MCF 10A (cell line): ENCODE measurements around the gene LHFPL3. TPM values are rescaled to one million over a fixed set of nuclear protein-coding genes. Genes with fewer than 3 reads are reported as not detected.

Source experiments
- BruUV-seq: library from RNA; stranded (reverse); fragments of 400-500 nt; replicated peaks from 2 replicates; lab custom pipeline; 2021; lab: Mats Ljungman, UMichigan
- CTCF ChIA-PET: fragments of 300-600 bp; sonication (Branson Sonifier 250); formaldehyde crosslinking; extraction: SDS; loops from one replicate; lab custom pipeline; 2021; ENCODE audit warnings: antibody characterized with exemption, inconsistent platforms; lab: Yijun Ruan, JAX
- POLR2A ChIA-PET: fragments of 300-600, 350-650 bp; sonication (Branson Sonifier 250); formaldehyde crosslinking; extraction: SDS; loops from one replicate; lab custom pipeline; 2020; ENCODE audit warnings: antibody characterized with exemption, inconsistent platforms; lab: Yijun Ruan, JAX
- DNase-seq: peaks from one replicate; pipeline ENCODE4 v3.0.0-alpha.2; 2018; ENCODE audit not compliant: unreplicated experiment
- H3K27ac Mint-ChIP-seq: one replicate; pipeline ENCODE4 v1.8.0; 2022; ENCODE audit warnings: mild to moderate bottlenecking, low read depth, mixed read lengths; ENCODE audit not compliant: unreplicated experiment
- H3K27me3 Mint-ChIP-seq: one replicate; pipeline ENCODE4 v1.8.0; 2022; ENCODE audit warnings: mixed read lengths; ENCODE audit not compliant: insufficient read depth, unreplicated experiment
- H3K36me3 Mint-ChIP-seq: one replicate; pipeline ENCODE4 v1.8.0; 2022; ENCODE audit warnings: mild to moderate bottlenecking, moderate library complexity, mixed read lengths; ENCODE audit not compliant: insufficient read depth, unreplicated experiment
- H3K4me1 Mint-ChIP-seq: one replicate; pipeline ENCODE4 v1.8.0; 2022; ENCODE audit warnings: mixed read lengths; ENCODE audit not compliant: insufficient read depth, unreplicated experiment
- H3K4me3 Mint-ChIP-seq: one replicate; pipeline ENCODE4 v1.8.0; 2022; ENCODE audit warnings: mild to moderate bottlenecking, moderate library complexity, mixed read lengths; ENCODE audit not compliant: unreplicated experiment
- H3K9me3 Mint-ChIP-seq: one replicate; pipeline ENCODE4 v1.8.0; 2022; ENCODE audit warnings: mixed read lengths; ENCODE audit not compliant: unreplicated experiment
- intact Hi-C: fragments of 100-400 bp; cut with micrococcal nuclease; formaldehyde crosslinking; loops from 2 replicates; pipeline ENCODE4 v1.14.1; 2022
- total RNA-seq: library from RNA; stranded (reverse); gene quantifications from 2 replicates; pipeline ENCODE4 v1.2.3, GENCODE V29; 2022
- TF ChIP-seq, protein P1 (sequence below): fragments of 200-600 bp; IDR thresholded peaks from one replicate; pipeline ENCODE4 v1.8.0; 2022; ENCODE audit warnings: antibody characterized with exemption, mild to moderate bottlenecking; ENCODE audit not compliant: unreplicated experiment

Gene LHFPL3
- total RNA-seq, 1 experiment from 2014 or later: not detected

DNA sequence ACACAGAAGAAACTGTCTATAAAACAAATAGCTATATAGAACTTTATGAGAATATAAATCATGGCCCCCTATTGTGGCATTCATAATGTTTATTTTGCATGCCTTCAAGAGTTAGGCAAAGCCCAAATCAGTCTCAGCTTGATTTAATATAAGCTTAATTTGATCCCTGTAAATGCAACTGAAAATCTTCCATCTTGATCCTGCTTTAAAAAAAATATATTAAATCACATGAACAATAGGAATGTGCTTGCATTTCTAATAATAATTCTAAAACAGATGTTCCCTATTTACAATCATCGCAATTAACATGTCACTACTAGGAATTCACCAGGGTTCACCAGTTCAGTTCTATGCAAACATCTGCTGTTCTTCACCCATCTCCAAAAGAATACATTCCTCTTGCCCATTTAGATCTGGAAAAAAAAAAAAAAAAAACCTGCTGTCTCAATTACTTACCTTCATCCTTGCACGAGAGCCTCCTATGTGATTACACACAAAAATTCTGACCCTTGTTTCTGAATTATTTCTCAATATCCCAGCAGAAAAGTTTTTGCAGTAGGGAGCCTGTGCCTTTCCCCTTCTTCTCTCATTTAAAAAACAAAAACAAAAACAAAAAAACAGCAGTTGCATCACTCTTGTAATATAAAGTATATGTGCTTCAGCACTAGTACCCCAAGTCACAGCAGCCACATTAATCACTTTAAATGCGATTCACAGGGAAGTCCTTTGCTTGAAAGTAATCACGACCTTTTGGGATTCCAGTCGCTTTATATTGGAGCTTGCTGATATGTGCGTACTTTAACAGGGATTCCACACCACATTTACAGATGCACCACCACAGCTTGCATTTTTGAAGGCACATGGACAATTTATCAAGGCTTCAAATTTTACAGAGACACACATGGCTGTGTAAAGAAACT is 490.8 kb downstream of the LHFPL3 start:
- no peak for DNase-seq
- TF ChIP-seq, protein P1, sequence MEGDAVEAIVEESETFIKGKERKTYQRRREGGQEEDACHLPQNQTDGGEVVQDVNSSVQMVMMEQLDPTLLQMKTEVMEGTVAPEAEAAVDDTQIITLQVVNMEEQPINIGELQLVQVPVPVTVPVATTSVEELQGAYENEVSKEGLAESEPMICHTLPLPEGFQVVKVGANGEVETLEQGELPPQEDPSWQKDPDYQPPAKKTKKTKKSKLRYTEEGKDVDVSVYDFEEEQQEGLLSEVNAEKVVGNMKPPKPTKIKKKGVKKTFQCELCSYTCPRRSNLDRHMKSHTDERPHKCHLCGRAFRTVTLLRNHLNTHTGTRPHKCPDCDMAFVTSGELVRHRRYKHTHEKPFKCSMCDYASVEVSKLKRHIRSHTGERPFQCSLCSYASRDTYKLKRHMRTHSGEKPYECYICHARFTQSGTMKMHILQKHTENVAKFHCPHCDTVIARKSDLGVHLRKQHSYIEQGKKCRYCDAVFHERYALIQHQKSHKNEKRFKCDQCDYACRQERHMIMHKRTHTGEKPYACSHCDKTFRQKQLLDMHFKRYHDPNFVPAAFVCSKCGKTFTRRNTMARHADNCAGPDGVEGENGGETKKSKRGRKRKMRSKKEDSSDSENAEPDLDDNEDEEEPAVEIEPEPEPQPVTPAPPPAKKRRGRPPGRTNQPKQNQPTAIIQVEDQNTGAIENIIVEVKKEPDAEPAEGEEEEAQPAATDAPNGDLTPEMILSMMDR: no peak
- H3K36me3 Mint-ChIP-seq: no peaks in the 10 kb centered on the region
- ChIA-PET POLR2A (no interaction called here), CTCF (interaction anchor here (0.7 kb wide), 3 partner anchors 17 to 385 kb away, joined by 3 to 4 read pairs (median 3); no protein-coding TSS in a partner anchor)
- H3K4me1 Mint-ChIP-seq: no peaks in the 10 kb centered on the region
- no peak overlapping the region for H3K27ac Mint-ChIP-seq
- intact Hi-C loops: no loop called here
- no peak overlapping the region for H3K4me3 Mint-ChIP-seq
- H3K27me3 Mint-ChIP-seq: peaks cover 47% of the 10 kb centered on the region
- no TSS peak for BruUV-seq
- no peaks in the 10 kb centered on the region for H3K9me3 Mint-ChIP-seq

DNA sequence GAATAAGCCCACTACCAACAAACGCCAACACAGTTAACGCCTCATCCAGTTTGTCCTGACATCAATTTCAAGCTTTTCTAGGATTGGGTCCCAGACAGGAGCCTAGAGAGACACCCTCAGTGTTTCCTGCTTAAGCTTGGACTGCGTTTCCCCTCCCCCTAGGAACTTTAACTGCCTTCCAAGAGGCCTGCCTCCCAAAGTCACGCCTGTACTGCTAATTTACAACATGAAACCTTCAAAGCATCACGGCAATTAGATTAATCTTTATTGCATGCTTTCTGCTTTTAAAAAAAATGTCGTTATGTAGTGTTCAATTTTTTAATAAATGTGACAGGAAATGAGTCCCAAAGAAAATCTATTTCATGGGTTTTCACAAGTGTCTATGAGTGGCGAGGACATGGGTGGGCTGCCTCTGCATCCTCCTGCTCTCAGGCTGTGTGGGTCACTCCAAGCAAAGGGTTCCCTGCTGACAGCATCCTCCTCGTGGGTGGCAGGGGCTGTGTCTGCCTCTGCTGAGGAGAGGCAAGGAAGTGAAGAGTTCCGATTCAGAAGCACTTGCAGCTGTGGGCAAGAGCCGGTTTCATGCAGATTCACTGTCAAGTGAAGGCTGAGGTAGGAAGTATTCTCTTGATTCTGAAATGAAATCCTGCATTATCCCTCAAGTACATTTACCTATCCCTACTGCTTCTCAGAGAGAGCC is 492.6 kb downstream of the LHFPL3 start:
- H3K27ac Mint-ChIP-seq: no peak overlapping the region

DNA sequence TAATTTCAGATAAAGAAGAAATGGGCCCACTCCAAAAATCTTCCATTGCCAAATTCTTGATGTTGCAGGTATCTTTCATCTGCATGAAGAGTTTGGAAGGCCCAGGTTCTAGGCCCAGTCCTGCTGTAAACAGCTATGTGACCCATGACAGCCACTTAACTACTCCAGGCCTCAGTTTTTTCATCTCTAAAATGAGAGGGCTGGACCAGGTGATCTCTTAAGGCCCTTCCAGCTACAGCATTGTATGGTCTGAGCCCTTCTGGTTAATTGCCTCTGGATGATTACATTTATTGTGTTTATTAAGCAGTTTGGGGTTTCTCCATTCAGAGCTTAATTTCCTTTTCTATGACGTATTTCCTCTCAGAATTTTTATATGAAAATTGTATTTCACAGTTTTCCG is 494.8 kb downstream of the LHFPL3 start:
- intact Hi-C loops: no loop called here
- no TSS peak for BruUV-seq
- Mint-ChIP-seq H3K4me3 (no peak overlapping the region), H3K4me1 (no peaks in the 10 kb centered on the region), H3K27me3 (peaks cover 28% of the 10 kb centered on the region), H3K27ac (no peak overlapping the region), H3K9me3 (no peaks in the 10 kb centered on the region), H3K36me3 (no peaks in the 10 kb centered on the region)
- ChIA-PET POLR2A (no interaction called here), CTCF (interaction anchor here (0.9 to 1.3 kb wide), 2 partner anchors 25 to 591 kb away, joined by 4 to 13 read pairs; no protein-coding TSS in a partner anchor)
- TF ChIP-seq, protein P1: no peak
- no peak for DNase-seq

More for the DNA sequence above, 492.6 kb downstream of the LHFPL3 start:
- BruUV-seq: no TSS peak
- Mint-ChIP-seq H3K4me3 (no peak overlapping the region), H3K9me3 (no peaks in the 10 kb centered on the region), H3K27me3 (peaks cover 47% of the 10 kb centered on the region), H3K36me3 (no peaks in the 10 kb centered on the region), H3K4me1 (no peaks in the 10 kb centered on the region)
- CTCF ChIA-PET: interaction anchor here (0.5 to 1.4 kb wide), 3 partner anchors 10 to 571 kb away, joined by 3 to 4 read pairs (median 3); no protein-coding TSS in a partner anchor
- DNase-seq: no peak
- intact Hi-C loops: no loop called here
- POLR2A ChIA-PET: no interaction called here
- TF ChIP-seq, protein P1: no peak

DNA sequence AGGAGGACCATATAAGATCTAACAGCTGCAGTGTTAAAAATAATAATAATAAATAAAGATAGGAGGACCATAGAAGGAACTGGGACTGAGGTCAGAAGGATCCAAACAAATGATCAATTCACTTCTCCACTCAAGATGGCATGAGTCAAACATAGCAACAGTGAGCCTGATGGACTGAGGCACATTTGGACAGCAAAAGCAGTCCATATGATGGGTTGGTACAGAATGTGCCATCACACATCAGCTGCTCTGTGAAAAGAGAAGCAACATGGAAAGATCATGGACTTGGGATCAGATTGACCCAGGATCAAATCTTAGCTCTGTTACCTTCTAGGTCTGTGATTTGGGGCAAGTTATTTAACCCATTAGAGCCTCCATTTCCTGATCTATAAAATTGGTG is 496.7 kb downstream of the LHFPL3 start:
- BruUV-seq: no TSS peak
- ChIA-PET CTCF (interaction anchor here (0.6 to 2.0 kb wide), 4 partner anchors 20 to 557 kb away, joined by 3 to 14 read pairs (median 4); no protein-coding TSS in a partner anchor), POLR2A (no interaction called here)
- no peak for DNase-seq
- Mint-ChIP-seq H3K27ac (no peak overlapping the region), H3K36me3 (no peaks in the 10 kb centered on the region), H3K27me3 (peaks cover 9% of the 10 kb centered on the region), H3K4me3 (no peak overlapping the region), H3K4me1 (no peaks in the 10 kb centered on the region), H3K9me3 (no peaks in the 10 kb centered on the region)
- TF ChIP-seq, protein P1: no peak
- intact Hi-C loops: no loop called here
